GM19438 (cell line): ENCODE data around the gene TMPRSS11E.
"Not testable (repeated sequence)": the region's sequence is repeated elsewhere in the genome, so short reads cannot be mapped to it uniquely, and the experiment has no call there.

ENCODE experiments used
- ATAC-seq: cut with Tn5 transposase; IDR thresholded peaks from one replicate; pipeline ENCODE4 v1.9.1; 2021; ENCODE audit warnings: low read depth; ENCODE audit not compliant: unreplicated experiment

TMPRSS11E gene

DNA sequence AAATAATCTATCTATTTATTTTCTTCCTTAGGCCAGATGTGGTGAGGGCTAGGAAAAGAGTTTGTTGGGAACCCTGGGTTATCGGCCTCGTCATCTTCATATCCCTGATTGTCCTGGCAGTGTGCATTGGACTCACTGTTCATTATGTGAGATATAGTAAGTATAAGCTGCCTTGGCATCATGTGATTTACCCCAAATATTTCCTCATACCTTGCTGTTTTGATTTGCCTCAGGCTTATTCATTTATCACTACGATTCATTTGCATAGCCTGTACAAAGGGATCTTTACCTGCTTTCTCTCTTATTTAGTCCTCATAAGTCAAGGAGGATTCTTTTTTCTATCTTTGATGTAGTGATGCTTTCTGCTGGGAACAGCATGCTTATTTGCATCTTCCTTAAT, 14.5 kb downstream of the TMPRSS11E start:
- no peak for ATAC-seq

DNA sequence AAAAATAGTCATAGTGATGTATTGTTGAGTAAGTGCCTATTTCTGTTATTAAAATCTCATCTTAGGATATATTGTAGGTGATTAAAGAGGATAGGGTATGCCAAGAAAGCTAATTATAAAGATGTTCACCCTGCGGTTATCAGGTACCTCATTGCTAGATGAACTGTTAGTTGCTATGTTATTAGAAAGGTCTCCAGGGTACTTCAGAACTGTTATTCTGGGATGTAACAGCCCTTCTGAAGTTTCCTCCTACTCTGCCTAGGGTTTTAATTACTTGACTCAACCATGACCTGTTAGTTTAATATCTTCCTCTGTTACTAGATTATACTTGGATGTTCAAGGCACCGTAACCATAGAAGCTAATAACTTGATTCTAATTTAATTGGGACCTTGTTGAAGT, 15.4 kb downstream of the TMPRSS11E start:
- no peak for ATAC-seq

DNA sequence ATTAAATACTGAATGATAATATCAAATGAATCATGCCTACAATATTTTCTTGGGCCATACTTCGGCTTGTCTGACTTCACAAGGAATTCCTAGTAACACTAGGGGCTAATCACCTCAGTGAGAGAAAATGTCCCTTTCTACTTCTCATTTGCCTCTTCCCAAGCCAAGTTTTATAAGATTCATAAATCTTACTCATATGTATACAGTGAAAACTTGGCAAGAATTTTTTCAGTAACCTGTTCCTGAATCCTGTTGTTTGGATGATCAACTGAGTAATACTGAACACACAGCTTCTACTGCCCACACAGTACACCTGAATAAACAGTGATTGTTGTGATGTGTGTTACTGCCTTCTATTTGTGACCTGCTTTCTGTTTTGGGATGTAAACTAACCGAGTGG, 16.5 kb downstream of the TMPRSS11E start:
- no peak for ATAC-seq

DNA sequence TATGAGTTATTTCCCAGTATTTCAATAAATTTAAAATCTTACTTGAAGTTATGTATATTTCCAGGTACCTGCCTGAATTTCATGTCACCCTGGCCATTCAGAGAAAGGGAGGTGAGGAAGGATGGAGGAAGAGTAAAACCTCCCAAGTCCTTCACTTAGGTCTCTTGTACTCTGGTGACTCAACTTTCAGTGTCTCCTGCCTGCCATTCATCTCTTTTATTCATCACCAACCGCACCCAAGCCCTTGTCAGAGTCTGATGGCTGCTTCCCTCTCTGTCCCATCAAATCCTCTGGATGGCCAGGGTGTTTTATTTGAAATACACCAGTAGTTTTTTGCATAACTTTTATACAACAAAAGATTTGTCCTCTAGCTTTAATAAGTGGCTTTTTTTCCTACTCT, 17.8 kb downstream of the TMPRSS11E start:
- ATAC-seq = no peak

DNA sequence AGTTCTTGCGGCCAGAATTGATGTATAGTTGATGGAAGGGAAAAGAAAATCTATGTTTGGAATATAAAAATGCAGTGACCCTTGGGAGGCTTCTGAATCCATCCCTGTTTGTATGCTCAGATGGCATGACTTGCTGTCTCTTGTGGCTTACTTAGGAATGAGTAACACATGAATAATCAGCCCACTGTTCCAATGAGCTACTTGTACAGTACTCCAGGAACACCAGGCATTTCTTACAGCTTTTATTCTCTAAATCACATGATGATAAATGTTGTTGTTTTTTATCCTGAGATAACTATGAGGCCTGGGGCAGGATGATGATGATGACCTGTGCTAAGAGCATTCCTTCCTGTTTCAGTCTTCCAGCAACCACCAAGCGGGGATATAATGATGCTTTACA, 18.9 kb downstream of the TMPRSS11E start:
- no peak for ATAC-seq

DNA sequence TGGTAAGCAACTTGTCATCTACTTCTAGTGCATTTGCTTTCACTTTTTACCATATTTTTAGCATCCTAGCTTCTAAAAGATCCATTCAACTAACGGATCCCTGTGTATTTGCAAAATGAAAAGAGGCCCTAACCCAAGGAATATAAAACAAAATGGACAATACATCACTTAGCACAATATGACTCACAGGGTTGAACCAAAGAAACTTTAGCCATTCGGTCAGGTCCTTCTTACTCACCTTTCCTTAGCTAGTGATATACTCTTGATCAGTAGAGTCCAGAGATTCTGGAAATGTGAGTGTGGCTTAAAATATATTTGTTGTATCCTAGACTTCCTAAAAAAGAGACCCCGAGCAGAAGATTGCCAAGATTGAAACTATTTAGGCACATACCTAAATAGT, 19.5 kb downstream of the TMPRSS11E start:
- ATAC-seq = no peak

DNA sequence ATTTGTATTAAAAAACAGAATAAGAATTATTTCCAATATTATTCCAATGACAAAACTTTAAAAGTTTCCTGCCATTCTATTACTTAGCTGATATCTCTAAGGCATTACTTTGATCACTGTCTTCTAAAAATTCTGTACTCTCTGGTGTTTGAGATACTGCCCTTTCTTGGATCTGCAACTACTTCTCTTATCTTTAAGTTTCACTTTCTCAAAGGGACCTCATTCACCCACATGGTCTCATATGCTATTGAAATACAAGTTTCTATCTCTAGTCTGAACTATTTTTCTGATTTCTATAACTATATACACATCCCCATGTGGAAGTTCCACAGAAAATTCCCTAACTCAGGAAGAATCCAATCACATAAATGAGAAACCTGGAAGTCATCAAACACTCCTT, 22.2 kb downstream of the TMPRSS11E start:
- ATAC-seq = no peak

DNA sequence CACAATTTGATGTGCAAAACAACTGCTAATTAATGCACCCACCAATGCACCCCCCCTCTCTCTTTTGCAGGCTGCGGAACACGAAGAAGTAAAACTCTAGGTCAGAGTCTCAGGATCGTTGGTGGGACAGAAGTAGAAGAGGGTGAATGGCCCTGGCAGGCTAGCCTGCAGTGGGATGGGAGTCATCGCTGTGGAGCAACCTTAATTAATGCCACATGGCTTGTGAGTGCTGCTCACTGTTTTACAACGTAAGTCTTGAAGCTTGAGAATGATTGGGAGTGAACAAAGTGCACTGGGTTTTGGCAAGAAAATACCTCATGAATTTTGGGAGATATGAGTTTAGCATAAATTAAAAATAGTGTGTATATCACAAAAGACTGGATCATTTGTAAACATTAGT, 28.9 kb downstream of the TMPRSS11E start:
- ATAC-seq = no peak

DNA sequence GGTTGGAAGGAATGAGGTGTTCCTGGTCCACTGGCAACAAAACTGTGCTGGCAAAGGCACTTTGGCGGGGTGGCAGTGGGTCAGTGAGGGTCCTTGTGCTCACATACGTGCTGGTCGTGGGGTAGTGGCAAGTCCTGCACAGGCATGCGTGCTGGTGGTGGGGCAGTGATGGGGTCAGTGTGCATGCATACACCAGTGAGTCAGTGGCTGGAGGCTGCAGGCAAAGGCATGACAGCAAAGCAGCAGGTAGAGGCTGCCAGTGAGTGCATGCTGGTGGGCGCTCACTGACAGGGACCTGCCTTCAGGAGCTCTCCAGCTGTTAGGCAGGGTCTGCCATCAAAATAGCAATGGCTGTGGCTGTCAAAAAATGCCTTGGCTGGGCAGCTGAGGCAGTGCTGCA, 42.1 kb downstream of the TMPRSS11E start:
- ATAC-seq = no peak

DNA sequence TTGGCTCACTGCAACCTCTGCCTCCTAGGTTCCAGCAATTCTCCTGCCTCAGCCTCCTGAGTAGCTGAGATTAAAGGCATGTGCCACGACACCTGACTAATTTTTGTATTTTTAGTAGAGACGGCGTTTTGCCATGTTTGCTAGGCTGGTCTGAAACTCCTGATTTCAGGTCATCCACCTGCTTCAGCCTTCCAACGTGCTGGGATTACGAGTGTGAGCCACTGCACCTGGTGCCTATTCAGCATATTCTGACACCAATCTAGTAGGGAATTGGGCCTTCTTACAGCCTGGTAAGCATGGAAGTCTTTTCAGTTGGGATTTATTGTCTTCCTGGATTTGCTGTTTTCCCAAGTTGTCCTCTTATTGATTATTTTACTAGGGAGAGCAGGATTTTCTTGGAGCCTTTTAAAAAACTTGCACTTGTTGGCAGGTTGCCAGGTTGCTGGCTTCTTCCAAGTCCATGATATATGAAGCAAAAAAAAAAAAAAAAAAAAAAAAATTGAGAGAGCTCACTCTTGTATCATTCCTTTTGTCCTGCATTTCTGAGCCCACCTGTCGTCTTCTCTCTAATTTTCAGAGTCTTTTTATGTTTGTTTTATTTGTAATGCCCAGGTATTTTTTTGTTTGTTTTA, 43.7 kb downstream of the TMPRSS11E start:
- no peak for ATAC-seq

DNA sequence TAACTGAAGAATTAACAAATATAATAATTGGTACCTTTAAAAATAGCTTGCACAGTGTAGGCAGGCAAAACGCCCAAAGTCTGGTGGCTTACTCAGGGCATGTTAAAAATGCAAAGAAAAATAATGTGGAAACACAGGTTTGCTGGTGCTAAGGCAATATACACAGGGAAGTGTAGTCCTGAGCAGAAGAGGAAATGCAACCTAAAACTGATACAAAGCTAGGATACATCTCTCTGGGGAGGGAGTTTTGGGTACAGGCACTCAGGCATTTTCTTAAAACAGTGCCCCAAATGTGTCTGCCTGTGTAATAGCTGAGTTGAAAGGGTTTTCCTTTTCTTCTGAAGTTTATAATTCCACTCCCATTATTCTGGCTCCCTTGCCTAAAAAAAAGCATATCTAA, 47.4 kb downstream of the TMPRSS11E start:
- ATAC-seq = peak; percentile 68

DNA sequence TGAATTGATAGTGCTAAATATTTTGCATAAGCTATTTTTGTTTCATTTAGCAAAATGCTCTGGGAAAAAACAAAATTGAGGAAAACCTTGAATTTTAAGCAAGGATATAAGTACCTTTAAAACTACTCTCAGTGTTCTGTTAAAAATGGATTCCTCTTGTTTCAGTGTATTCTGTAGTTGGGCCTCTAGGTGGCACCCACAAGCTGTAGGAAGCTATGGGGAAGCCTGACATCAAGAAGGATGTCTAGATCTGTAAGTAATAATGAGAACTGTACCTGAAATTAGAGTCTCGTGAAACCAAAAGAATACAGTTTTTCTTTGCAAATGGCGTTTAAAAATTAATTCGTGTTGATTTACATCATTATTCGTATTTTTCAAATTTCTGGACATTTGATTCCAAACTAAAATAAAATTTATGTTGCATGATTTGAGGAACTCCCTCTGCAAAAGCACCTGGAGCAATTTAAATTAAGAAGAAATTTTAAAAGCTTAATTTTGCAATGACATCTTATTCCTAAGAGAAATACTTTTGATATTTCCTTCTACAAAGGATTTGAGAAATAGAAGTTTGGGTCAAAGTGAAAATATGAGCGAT, 51.2 kb downstream of the TMPRSS11E start:
- ATAC-seq = peak; percentile 65

DNA sequence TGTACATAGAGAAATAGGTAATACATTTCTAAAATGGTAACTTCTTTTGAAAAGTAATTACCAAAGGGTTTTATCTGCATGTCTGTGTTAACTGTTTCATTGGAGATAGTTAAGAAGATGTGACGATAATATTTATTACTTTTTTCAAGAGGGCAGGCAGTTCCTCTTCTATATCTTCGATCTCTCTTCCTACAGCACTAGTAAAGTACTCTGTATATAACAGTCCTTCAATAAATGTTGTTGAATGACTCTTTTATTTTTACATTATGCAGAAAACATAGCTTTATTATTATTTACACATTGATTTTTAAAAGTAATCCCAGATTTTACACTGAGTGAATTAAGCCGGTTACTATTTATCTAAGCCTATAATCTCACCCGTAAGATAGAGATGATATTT, 51.8 kb downstream of the TMPRSS11E start:
- no peak for ATAC-seq

DNA sequence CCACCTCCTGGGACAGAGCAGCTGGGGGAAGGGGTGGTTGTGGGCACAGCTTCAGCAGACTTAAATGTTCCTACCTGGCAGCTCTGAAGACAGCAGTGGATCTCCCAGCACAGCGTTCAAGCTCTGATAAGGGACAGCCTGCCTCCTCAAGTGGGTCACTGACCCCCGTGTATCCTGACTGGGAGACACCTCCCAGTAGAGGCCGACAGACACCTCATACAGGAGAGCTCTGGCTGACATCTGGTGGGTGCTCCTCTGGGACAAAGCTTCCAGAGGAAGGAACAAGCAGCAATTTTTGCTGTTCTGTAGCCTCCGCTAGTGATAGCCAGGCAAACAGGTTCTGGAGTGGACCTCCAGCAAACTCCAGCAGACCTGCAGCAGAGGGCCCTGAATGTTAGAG, 56.2 kb downstream of the TMPRSS11E start:
- ATAC-seq = not testable (repeated sequence)

DNA sequence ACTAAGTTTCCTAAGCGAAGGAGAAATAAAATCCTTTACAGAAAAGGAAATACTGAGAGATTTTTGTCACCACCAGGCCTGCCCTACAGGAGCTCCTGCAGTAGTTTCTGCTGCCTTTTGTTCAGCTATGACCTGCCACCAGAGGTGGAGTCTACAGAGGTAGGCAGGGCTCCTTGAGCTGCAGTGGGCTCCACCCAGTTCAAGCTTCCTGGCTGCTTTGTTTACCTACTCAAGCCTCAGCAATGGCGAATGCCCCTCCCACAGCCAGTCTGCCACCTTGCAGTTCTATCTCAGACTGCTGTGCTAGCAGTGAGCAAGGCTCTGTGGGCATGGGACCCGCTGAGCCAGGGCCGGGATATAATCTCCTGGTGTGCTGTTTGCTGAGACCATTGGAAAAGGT, 57.6 kb downstream of the TMPRSS11E start:
- not testable (repeated sequence) for ATAC-seq

DNA sequence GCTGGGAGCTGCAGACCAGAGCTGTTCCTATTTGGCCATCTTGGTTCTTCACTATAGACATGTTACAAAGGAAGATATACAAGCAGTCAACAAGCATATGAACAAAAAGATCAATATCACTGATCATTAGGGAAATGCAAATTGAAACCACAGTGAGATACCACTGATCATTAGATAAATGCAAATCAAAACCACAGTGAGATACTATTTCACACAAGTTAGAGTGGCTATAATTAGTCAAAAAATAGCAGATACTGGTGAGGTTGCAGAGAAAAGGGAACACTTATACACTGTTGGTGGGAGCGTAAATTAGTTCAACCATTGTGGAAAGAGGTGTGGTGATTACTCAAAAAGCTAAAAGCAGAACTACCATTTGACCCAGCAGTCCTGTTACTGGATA, 58.2 kb downstream of the TMPRSS11E start:
- ATAC-seq = not testable (repeated sequence)

DNA sequence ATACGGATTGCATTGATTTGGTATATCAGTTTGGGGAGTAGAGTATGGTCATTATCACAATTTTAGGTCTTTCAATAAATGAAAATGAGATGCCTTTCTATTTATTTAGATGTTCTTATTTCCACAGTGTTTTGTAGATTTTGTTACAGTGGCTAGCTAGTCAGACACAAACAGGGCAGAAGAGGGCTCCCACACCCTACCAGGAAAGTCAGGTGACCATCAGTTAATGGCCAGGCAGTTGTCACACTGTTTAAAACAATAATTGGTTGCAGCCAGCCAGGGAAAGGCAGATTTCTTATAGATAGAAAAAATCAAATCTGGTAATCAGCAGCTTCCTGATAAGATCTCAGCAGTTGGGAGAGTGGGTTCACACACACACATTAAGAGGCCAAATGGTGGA, 71.6 kb downstream of the TMPRSS11E start:
- no peak for ATAC-seq

DNA sequence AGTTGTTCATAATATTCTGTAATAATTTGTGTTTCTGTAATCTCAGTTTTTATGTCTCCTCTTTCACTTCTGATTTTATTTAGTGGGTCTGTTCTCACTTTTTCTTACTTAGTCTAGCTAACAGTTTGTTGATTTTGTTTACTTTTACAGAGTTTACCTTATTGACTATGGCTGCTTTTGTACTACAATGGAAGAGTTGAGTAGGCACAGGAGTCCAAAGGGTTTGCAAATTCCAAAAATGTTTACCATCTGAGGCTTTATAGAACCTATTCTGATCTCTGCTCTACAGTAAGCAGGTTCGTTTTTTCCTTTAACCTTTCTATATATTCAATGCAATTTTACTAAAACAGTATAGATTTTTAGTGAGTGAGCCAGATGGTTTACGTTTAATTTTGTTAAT, 73.7 kb downstream of the TMPRSS11E start:
- no peak for ATAC-seq

DNA sequence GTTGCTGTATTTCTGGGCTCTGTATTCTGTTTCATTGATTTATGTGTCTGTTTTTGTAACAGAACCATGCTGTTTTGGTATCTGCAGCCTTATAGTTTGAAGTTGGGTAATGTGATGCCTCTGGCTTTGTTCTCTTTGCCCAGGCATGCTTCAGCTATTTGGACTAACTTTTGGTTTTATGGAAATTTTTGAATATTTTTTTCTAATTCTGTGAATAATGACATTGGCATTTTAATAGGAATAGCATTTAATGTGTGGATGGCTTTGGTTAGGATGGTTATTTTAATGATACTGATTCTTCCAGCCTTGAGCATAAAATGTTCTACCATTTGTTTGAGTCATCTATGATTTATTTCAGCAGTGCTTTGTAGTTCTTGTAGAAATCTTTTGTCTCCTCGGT, 75.0 kb downstream of the TMPRSS11E start:
- not testable (repeated sequence) for ATAC-seq

DNA sequence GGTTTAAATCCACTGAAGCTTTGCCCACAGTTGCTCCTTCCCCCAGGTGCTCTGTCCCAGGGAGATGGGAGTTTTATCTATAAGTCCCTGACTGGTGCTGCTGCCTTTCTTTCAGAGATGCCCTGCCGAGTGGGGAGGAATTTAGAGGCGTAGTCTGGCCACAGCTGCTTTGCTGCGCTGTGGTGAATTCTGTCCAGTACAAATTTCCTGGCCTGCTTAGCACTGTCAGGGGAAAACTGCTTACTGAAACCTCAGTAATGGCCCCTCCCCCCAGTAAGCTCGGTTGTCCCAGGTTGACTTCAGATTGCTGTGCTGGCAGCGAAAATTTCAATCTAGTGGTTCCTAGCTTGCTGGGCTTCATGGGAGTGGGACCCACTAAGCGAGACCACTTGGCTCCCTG, 88.7 kb downstream of the TMPRSS11E start:
- no peak for ATAC-seq

DNA sequence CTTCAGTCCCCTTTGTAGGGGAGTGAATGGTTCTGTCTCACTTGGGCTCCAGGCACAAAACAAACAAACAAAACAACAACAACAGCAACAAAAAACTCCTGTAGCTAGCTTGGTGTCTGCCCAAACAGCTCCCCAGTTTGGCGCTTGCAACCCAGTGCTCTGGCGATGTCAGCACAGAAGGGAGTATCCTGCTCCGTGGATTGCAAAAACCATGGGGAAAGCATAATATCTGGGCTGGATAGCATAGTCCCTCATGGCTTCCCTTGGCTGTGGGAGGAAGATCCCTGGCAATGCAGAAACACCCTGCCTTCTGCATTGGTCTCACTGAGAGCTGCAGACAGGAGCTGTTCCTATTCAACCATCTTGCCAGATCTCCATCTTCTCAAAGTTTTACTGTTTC, 89.1 kb downstream of the TMPRSS11E start:
- ATAC-seq = no peak

DNA sequence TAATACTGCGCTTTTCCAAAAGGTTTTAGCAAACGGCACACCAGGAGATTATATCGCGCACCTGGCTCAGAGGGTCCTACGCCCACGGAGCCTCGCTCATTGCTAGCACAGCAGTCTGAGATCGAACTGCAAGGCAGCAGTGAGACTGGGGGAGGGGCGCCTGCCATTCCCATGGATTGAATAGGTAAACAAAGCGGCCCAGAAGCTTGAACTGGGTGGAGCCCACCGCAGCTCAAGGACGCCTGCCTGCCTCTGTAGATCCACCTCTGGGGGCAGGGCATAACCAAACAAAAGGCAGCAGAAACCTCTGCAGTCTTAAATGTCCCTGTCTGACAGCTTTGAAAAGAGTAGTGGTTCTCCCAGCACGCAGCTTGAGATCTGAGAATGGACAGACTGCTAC, 95.5 kb downstream of the TMPRSS11E start:
- ATAC-seq = not testable (repeated sequence)
